ENCODE results near the gene SERAC1. TPM values are rescaled to one million over a fixed set of nuclear protein-coding genes. Genes with fewer than 3 reads are reported as not detected.

SERAC1 gene
- total and polyA plus RNA-seq, 4 donors, result 2.0 to 4.4 (median 2.3) TPM

- TF ChIP-seq, protein P1, sequence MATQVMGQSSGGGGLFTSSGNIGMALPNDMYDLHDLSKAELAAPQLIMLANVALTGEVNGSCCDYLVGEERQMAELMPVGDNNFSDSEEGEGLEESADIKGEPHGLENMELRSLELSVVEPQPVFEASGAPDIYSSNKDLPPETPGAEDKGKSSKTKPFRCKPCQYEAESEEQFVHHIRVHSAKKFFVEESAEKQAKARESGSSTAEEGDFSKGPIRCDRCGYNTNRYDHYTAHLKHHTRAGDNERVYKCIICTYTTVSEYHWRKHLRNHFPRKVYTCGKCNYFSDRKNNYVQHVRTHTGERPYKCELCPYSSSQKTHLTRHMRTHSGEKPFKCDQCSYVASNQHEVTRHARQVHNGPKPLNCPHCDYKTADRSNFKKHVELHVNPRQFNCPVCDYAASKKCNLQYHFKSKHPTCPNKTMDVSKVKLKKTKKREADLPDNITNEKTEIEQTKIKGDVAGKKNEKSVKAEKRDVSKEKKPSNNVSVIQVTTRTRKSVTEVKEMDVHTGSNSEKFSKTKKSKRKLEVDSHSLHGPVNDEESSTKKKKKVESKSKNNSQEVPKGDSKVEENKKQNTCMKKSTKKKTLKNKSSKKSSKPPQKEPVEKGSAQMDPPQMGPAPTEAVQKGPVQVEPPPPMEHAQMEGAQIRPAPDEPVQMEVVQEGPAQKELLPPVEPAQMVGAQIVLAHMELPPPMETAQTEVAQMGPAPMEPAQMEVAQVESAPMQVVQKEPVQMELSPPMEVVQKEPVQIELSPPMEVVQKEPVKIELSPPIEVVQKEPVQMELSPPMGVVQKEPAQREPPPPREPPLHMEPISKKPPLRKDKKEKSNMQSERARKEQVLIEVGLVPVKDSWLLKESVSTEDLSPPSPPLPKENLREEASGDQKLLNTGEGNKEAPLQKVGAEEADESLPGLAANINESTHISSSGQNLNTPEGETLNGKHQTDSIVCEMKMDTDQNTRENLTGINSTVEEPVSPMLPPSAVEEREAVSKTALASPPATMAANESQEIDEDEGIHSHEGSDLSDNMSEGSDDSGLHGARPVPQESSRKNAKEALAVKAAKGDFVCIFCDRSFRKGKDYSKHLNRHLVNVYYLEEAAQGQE (IDR thresholded peaks at IDR 0.05), result no peak
- no peak for TF ChIP-seq GABPA (IDR thresholded peaks at IDR 0.05 in 1 of 2, conservative IDR thresholded peaks at IDR 0.05 in 1 of 2)
- TF ChIP-seq, protein P2, sequence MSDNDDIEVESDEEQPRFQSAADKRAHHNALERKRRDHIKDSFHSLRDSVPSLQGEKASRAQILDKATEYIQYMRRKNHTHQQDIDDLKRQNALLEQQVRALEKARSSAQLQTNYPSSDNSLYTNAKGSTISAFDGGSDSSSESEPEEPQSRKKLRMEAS (IDR thresholded peaks at IDR 0.05), result no peak
- no peak for TF ChIP-seq RXRA (IDR thresholded peaks at IDR 0.05)
- TF ChIP-seq JUND (IDR thresholded peaks at IDR 0.05), result no peak
- TF ChIP-seq TAF1 (conservative IDR thresholded peaks at IDR 0.05), result no peak
- no peak for TF ChIP-seq SP1 (IDR thresholded peaks at IDR 0.05)
- TF ChIP-seq FOXA1 (IDR thresholded peaks at IDR 0.05), result no peak
- TF ChIP-seq, protein P3, sequence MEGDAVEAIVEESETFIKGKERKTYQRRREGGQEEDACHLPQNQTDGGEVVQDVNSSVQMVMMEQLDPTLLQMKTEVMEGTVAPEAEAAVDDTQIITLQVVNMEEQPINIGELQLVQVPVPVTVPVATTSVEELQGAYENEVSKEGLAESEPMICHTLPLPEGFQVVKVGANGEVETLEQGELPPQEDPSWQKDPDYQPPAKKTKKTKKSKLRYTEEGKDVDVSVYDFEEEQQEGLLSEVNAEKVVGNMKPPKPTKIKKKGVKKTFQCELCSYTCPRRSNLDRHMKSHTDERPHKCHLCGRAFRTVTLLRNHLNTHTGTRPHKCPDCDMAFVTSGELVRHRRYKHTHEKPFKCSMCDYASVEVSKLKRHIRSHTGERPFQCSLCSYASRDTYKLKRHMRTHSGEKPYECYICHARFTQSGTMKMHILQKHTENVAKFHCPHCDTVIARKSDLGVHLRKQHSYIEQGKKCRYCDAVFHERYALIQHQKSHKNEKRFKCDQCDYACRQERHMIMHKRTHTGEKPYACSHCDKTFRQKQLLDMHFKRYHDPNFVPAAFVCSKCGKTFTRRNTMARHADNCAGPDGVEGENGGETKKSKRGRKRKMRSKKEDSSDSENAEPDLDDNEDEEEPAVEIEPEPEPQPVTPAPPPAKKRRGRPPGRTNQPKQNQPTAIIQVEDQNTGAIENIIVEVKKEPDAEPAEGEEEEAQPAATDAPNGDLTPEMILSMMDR (IDR thresholded peaks at IDR 0.05; ENCODE audit: low read depth, low read length, missing input control), result no peak
- no peak for TF ChIP-seq FOXA2 (IDR thresholded peaks at IDR 0.05)
- no peak for TF ChIP-seq NR2F2 (IDR thresholded peaks at IDR 0.05)
- TF ChIP-seq YY1 (IDR thresholded peaks at IDR 0.05), result no peak
- TF ChIP-seq, protein P4, sequence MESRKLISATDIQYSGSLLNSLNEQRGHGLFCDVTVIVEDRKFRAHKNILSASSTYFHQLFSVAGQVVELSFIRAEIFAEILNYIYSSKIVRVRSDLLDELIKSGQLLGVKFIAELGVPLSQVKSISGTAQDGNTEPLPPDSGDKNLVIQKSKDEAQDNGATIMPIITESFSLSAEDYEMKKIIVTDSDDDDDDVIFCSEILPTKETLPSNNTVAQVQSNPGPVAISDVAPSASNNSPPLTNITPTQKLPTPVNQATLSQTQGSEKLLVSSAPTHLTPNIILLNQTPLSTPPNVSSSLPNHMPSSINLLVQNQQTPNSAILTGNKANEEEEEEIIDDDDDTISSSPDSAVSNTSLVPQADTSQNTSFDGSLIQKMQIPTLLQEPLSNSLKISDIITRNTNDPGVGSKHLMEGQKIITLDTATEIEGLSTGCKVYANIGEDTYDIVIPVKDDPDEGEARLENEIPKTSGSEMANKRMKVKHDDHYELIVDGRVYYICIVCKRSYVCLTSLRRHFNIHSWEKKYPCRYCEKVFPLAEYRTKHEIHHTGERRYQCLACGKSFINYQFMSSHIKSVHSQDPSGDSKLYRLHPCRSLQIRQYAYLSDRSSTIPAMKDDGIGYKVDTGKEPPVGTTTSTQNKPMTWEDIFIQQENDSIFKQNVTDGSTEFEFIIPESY (IDR thresholded peaks at IDR 0.05), result no peak
- TF ChIP-seq HNF4A (conservative IDR thresholded peaks at IDR 0.05), result no peak
- no peak for TF ChIP-seq RAD21 (IDR thresholded peaks at IDR 0.05)
- TF ChIP-seq ATF3 (IDR thresholded peaks at IDR 0.05), result no peak
- TF ChIP-seq EGR1 (IDR thresholded peaks at IDR 0.05; ENCODE audit: low read depth in 2 of 2), result no peak
- no peak for TF ChIP-seq HNF4G (IDR thresholded peaks at IDR 0.05)
- Histone ChIP-seq H3K36me3 (ENCODE audit: control insufficient read depth in 4 of 4, insufficient read depth in 3 of 4, low read depth in 1 of 4, low read length in 3 of 4) (peaks cover 0 to 5% (median 2%) of the 10 kb centered on the region in 4 donors), H3K27ac (ENCODE audit: low read depth in 1 of 2, low read length in 2 of 2) (no peak overlapping the region), H3K4me1 (ENCODE audit: control insufficient read depth in 4 of 4, insufficient read depth in 4 of 4, low read length in 3 of 4) (peaks cover 0 to 1% (median 0%) of the 10 kb centered on the region in 4 donors), H3K9me3 (ENCODE audit: control insufficient read depth in 4 of 4, low read length in 3 of 4) (no peaks in the 10 kb centered on the region), H3K9ac (ENCODE audit: low read depth in 1 of 2, low read length in 2 of 2) (no peak overlapping the region), H3K4me3 (ENCODE audit: low read depth in 1 of 3, low read length in 3 of 3) (no peak overlapping the region), H3K27me3 (ENCODE audit: control insufficient read depth in 4 of 4, insufficient read depth in 4 of 4, low read length in 3 of 4) (no peaks in the 10 kb centered on the region)
- WGBS, result 81% methylated on average over 4 of the region's 4 CpGs
- DNase-seq (ENCODE audit: low spot score), result no peak
Measured at GRCh38 chr6:158194487-158195280, 26.6 kb upstream of the SERAC1 start.
